Measurements from ENCODE around the gene EYS. TPM values are rescaled to one million over a fixed set of nuclear protein-coding genes. Genes with fewer than 3 reads are reported as not detected.

Gene EYS
- total RNA-seq, 1 experiment from 2014 or later = 1.5 TPM

DNA sequence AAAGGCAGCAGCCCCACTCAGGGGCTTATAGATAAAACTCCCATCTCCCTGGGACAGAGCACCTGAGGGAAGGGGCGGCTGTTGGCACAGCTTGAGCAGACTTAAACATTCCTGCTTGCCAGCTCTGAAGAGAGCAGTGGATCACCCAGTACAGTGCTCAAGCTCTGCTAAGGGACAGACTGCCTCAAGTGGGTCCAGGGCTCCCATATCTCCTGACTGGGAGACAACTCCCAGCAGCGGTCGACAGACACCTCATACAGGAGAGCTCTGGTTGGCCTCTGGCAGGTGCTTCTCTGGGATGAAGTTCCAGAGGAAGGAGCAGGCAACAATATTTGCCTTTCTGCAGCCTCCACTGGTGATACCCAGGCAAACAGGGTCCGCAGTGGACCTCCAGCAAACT is 810.1 kb downstream of the EYS start:
- Mint-ChIP-seq H3K27ac (ENCODE audit: low read depth, unreplicated experiment) (no peak overlapping the region), H3K36me3 (ENCODE audit: insufficient read depth, unreplicated experiment) (no peaks in the 10 kb centered on the region), H3K9me3 (ENCODE audit: unreplicated experiment) (peaks cover 18% of the 10 kb centered on the region), H3K27me3 (ENCODE audit: insufficient read depth, unreplicated experiment) (no peaks in the 10 kb centered on the region), H3K4me3 (ENCODE audit: unreplicated experiment) (no peak overlapping the region), H3K4me1 (ENCODE audit: insufficient read depth, unreplicated experiment) (no peaks in the 10 kb centered on the region)
- POLR2A ChIA-PET = no interaction called here
- intact Hi-C loops (cut with micrococcal nuclease) = no loop called here
- BruUV-seq (replicated peaks) = no TSS peak
- CTCF ChIA-PET = no interaction called here
- TF ChIP-seq, protein P1, sequence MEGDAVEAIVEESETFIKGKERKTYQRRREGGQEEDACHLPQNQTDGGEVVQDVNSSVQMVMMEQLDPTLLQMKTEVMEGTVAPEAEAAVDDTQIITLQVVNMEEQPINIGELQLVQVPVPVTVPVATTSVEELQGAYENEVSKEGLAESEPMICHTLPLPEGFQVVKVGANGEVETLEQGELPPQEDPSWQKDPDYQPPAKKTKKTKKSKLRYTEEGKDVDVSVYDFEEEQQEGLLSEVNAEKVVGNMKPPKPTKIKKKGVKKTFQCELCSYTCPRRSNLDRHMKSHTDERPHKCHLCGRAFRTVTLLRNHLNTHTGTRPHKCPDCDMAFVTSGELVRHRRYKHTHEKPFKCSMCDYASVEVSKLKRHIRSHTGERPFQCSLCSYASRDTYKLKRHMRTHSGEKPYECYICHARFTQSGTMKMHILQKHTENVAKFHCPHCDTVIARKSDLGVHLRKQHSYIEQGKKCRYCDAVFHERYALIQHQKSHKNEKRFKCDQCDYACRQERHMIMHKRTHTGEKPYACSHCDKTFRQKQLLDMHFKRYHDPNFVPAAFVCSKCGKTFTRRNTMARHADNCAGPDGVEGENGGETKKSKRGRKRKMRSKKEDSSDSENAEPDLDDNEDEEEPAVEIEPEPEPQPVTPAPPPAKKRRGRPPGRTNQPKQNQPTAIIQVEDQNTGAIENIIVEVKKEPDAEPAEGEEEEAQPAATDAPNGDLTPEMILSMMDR (IDR thresholded peaks at IDR 0.05; ENCODE audit: unreplicated experiment) = no peak
- DNase-seq (ENCODE audit: unreplicated experiment) = no peak

DNA sequence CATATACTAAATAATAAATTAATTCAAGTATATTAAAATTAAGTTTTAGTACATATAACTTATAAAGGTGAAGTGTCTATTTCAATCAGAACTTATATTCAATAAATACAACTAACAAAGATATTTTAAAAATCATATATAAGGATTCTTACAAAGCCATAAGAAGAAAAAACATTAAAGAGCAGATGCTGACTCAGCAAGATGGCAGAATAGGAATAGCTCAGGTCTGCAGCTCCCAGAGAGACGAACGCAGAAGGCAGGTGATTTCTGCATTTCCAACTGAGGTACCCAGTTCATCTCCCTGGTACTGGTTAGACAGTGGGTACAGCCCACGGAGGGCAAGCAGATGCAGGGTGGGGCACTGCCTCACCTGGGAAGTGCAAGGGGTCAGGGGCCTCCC is 811.1 kb downstream of the EYS start:
- TF ChIP-seq, protein P1 (IDR thresholded peaks at IDR 0.05; ENCODE audit: unreplicated experiment) = no peak
- peaks cover 6% of the 10 kb centered on the region for H3K4me1 Mint-ChIP-seq (ENCODE audit: insufficient read depth, unreplicated experiment)
- H3K27me3 Mint-ChIP-seq (ENCODE audit: insufficient read depth, unreplicated experiment) = no peaks in the 10 kb centered on the region
- POLR2A ChIA-PET = no interaction called here
- H3K9me3 Mint-ChIP-seq (ENCODE audit: unreplicated experiment) = peaks cover 18% of the 10 kb centered on the region
- CTCF ChIA-PET = no interaction called here
- H3K4me3 Mint-ChIP-seq (ENCODE audit: unreplicated experiment) = no peak overlapping the region
- no TSS peak for BruUV-seq (replicated peaks)
- no peak for DNase-seq (ENCODE audit: unreplicated experiment)
- no peaks in the 10 kb centered on the region for H3K36me3 Mint-ChIP-seq (ENCODE audit: insufficient read depth, unreplicated experiment)
- H3K27ac Mint-ChIP-seq (ENCODE audit: low read depth, unreplicated experiment) = no peak overlapping the region
- intact Hi-C loops (cut with micrococcal nuclease) = no loop called here

- H3K4me3 Mint-ChIP-seq (ENCODE audit: unreplicated experiment) = peak overlapping the region; percentile 2
- intact Hi-C loops (cut with micrococcal nuclease) = no loop called here
- H3K27ac Mint-ChIP-seq (ENCODE audit: low read depth, unreplicated experiment) = peak overlapping the region; percentile 50
- ChIA-PET CTCF (no interaction called here), POLR2A (no interaction called here)
- H3K9me3 Mint-ChIP-seq (ENCODE audit: unreplicated experiment) = peaks cover 6% of the 10 kb centered on the region
- peaks cover 14% of the 10 kb centered on the region for H3K4me1 Mint-ChIP-seq (ENCODE audit: insufficient read depth, unreplicated experiment)
- peak; percentile 36 for DNase-seq (ENCODE audit: unreplicated experiment)
- TF ChIP-seq, protein P1 (IDR thresholded peaks at IDR 0.05; ENCODE audit: unreplicated experiment) = no peak
- H3K36me3 Mint-ChIP-seq (ENCODE audit: insufficient read depth, unreplicated experiment) = no peaks in the 10 kb centered on the region
- no peaks in the 10 kb centered on the region for H3K27me3 Mint-ChIP-seq (ENCODE audit: insufficient read depth, unreplicated experiment)
- BruUV-seq (replicated peaks) = no TSS peak
These were observed 816.4 kb downstream of the EYS start for GRCh38 chr6:64890609-64891008.

- intact Hi-C loops (cut with micrococcal nuclease) = no loop called here
- no peak overlapping the region for H3K4me3 Mint-ChIP-seq (ENCODE audit: unreplicated experiment)
- TF ChIP-seq, protein P1 (IDR thresholded peaks at IDR 0.05; ENCODE audit: unreplicated experiment) = no peak
- H3K4me1 Mint-ChIP-seq (ENCODE audit: insufficient read depth, unreplicated experiment) = peaks cover 14% of the 10 kb centered on the region
- no peaks in the 10 kb centered on the region for H3K27me3 Mint-ChIP-seq (ENCODE audit: insufficient read depth, unreplicated experiment)
- DNase-seq (ENCODE audit: unreplicated experiment) = no peak
- H3K9me3 Mint-ChIP-seq (ENCODE audit: unreplicated experiment) = peaks cover 6% of the 10 kb centered on the region
- ChIA-PET POLR2A (no interaction called here), CTCF (no interaction called here)
- no TSS peak for BruUV-seq (replicated peaks)
- no peaks in the 10 kb centered on the region for H3K36me3 Mint-ChIP-seq (ENCODE audit: insufficient read depth, unreplicated experiment)
- no peak overlapping the region for H3K27ac Mint-ChIP-seq (ENCODE audit: low read depth, unreplicated experiment)
These were observed 817.9 kb downstream of the EYS start for GRCh38 chr6:64889144-64889543.

All from MCF 10A (cell line).